Measurements from ENCODE around the gene GPC5.

Gene GPC5

GRCh38 chr13:91593456-91593855 is 195.0 kb downstream of the GPC5 start:
- no peak for DNase-seq (ENCODE audit: low spot score)

DNA sequence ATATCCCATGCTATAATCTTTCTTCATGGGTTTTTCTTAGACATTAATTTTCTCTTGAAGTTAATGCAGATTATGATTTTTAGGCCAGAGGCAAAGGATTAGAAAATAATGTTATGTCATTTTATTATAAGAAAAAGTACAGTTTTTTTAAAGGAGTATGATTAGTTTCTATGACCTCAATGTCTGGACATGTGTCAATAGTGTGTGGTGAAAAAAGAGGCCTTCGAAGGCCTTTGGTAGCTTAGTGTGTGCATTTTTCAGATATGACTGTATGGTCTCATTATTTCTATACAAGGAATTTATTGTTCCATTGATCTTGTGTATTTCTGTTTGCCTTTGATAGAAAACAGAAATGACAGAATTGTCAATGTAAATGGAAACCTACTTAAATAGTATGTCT is 195.6 kb downstream of the GPC5 start:
- no peak for DNase-seq (ENCODE audit: low spot score)

GRCh38 chr13:91595677-91596076 is 197.3 kb downstream of the GPC5 start:
- no peak for DNase-seq (ENCODE audit: low spot score)

- no peak for DNase-seq (ENCODE audit: low spot score)
Measured at GRCh38 chr13:91596842-91597241, 198.4 kb downstream of the GPC5 start.

GRCh38 chr13:91598655-91599054 is 200.2 kb downstream of the GPC5 start:
- no peak for DNase-seq (ENCODE audit: low spot score)

GRCh38 chr13:91601273-91601672 is 202.9 kb downstream of the GPC5 start:
- no peak for DNase-seq (ENCODE audit: low spot score)

DNA sequence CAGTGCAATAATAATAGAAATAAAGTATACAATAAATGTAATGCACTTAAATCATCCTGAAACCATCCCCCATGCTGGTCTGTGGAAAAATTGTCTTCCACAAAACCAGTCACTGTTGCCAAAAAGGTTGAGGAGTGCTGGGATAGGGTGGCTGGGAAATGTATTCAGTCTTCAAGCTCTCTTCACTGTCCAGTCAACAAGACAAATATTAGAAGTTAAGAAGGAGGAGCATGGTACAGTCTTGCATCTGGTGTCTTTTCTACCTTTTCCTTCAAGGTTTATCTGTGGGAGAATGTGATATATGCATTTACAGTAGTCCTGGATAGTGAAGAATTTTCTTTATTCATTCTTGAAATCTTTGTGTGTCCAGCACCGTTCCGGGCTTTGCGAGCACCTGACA is 203.4 kb downstream of the GPC5 start:
- no peak for DNase-seq (ENCODE audit: low spot score)

DNA sequence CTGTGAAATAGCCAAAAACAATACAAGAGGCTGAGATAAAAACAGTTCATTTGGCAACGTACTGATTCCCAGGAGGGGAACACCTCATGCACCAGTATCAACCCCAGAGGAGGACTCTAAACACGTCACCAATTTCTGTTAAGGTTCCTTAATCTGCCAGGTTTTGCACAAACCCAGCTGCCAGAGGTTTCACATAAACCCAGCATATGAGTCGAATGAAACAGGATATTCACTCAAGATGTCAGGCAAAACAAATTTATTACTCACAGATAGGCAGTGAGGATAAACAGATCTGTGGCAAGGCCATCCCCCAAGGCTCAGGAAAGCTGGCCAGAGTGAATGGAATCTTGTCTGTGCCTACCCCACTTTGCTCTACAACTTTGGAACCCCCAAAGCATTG is 210.9 kb downstream of the GPC5 start:
- DNase-seq (ENCODE audit: low spot score): no peak

DNA sequence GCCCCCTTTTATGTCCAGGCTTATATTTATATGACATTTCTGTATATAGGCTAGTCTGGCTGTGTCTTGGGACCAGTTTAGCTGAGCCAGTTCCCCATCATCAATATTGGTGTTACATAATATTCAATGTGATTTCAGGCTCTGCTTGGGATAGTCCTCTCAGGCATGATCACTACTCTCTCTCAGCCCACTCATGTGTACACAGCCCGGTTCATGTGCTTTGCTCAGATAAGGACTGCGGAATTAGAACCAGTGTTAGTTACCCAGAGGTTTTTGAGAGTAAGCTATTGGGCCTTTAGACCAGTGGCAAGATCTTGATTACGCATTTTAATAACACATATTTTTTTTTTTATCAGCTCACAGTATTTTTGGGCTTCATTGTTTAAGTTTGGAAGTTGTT is 219.9 kb downstream of the GPC5 start:
- no peak for DNase-seq (ENCODE audit: low spot score)

- DNase-seq (ENCODE audit: low spot score): no peak
Measured at GRCh38 chr13:91620670-91621141, 222.3 kb downstream of the GPC5 start.

- no peak for DNase-seq (ENCODE audit: low spot score)
Measured at GRCh38 chr13:91621161-91621560, 222.7 kb downstream of the GPC5 start.

GRCh38 chr13:91621963-91622362 is 223.5 kb downstream of the GPC5 start:
- DNase-seq (ENCODE audit: low spot score): no peak

DNA sequence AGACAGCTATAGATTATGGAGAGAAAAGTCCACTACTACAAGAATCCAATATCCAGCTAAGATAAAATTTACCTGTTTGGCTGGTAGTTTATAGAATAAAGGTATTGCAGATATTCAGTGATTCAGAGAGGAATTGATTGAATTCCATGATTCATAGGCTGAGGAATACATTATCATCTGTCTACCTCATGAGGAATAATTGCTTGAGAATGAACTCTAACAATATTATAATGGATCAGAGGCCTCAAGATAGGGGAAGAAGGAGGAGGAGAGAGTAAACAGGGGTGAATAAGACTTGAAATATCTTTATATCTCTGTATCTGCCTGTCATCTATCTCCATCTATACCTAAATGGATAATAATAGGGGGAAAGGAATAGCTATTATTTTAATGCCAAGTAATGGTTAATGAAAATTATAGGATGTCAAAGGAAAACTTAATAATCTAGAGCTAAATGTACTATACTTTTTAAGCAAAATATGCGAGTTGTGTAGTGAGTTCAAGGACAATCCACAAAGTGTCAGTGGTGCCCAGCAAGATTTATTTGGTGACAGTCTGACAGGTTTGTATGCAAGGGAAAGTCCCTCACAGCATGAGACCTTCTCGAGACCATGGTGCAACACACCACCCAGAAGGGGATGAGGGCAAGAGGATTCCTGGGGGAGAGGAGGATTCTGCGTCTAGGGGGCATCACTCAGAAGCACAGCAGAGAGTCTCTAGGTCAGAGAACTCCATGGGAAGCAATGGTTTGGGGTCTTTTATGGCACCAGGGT is 224.5 kb downstream of the GPC5 start:
- DNase-seq (ENCODE audit: low spot score): no peak

- DNase-seq (ENCODE audit: low spot score): no peak
Measured at GRCh38 chr13:91627952-91628739, 229.7 kb downstream of the GPC5 start.

GRCh38 chr13:91630946-91631345 is 232.5 kb downstream of the GPC5 start:
- no peak for DNase-seq (ENCODE audit: low spot score)

- DNase-seq (ENCODE audit: low spot score): peak; percentile 9
Measured at GRCh38 chr13:91632086-91632485, 233.7 kb downstream of the GPC5 start.

DNA sequence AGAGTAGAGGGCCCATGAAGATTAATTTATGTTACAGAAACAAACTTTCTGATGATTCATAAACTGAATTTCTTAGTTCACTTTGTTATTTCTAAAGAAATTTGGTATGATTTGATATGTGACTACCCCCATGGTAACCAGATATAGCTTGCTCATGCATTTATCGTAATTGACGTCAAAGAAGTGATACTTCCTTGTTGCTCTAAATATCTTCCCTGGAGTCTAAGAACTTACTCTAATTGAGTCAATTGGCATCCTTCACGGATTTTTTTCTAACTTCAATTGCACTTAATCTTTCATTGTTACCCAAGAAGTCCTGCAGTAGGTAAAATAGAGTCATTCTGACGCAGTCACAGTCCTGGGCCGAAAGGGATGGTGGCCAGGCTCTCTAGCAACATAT is 240.9 kb downstream of the GPC5 start:
- no peak for DNase-seq (ENCODE audit: low spot score)

DNA sequence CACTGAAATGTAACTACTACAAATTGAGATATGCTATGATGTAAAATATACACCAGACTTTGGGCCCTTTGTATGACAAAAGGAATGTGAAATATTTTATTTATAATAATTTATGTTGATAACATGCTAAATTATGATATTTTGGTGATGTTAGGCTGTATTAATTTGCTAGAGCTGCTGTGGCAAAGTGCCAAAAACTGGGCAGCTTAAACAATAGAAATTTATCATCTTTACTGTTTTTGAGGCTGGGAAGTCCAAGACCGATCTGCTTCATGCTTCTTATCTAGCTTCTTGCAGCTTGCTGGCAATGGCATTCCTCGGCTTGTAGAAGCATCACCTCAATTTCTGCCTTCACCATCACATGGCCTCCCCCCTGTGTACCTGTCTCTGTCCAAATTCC is 245.0 kb downstream of the GPC5 start:
- DNase-seq (ENCODE audit: low spot score): no peak

DNA sequence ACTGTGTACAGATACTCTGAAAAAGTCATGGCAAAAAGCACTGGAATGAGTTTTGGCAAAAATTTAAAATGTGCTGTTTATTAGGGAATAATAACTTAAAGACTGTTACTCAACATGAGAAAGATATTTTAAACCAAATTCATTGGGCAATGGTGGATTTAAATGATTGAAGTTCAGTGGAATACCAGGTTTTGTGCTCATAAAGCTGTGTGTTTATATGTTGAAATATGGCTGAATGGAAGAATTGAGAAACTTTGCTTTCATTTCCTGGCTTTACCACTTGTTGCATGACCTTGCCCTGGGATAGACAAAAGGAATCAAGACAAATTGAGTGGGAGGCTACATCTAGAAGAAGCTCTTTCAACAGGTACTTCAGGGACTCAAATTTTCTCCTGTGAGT is 246.4 kb downstream of the GPC5 start:
- no peak for DNase-seq (ENCODE audit: low spot score)

DNA sequence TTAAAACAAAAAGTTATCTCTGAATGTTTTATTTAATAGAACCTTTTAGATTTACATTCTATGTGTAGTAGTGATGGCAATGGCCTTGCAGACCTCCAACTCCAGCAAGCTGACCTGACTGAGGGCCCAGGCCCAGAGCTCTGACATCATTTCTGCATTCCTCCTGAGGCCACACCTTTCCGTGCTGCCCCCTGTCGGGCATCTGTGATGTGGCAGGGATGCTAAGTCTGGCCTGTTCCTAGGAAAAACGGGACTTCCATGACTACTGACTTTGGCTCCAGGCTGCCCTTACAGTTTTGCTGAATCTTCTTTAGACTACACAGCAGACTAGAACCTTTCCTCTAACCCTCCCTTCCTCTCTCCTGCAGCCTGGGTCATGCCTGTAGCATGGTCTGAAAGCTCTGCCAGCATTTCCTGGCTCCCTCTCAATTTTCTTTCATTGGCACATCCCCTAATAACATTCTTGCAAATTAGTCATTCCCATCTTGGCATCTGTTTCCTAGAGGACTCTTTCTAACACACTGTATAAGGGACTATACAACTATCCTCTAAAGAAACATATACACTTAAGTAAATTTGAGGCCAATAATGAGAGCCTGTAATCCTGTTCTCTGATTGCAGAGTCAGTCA is 249.1 kb downstream of the GPC5 start:
- DNase-seq (ENCODE audit: low spot score): peak; percentile 10

- no peak for DNase-seq (ENCODE audit: low spot score)
Measured at GRCh38 chr13:91648012-91648411, 249.6 kb downstream of the GPC5 start.

- DNase-seq (ENCODE audit: low spot score): no peak
Measured at GRCh38 chr13:91649456-91649855, 251.0 kb downstream of the GPC5 start.

All from LoVo (cell line).